ENCODE results near the gene ETHE1.

DNA sequence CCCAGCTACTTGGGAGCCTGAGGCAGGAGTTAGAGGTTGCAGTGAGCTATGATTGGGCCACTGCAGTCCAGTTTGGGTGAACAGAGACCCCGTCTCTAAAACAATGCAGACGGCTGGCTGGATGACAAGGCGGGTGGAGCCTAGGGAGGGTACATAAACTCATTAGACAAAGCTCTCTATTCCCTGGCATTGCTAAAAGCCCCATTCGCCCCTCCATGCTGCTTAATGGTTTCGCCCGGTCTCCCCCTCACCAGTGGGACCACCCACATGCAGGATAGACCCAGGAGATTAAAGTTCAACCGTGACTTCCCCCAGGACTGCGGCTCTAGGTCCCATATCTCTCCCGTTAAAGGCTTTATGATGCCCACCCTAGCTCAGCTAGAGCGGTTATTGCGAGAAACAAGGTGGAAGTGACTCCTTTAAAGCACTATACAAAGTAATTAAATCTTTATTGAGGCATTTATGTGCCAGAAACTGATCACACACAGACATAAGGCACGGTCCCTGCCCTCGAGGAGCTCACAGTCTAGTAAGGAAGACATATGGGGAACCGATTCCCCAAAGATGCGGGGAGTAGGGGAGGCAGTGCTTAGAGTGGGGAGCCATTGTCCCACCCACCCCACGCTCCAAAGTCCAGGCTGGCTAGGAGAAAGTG is 66.5 kb downstream of the ETHE1 start:
- TF ChIP-seq, protein P1, sequence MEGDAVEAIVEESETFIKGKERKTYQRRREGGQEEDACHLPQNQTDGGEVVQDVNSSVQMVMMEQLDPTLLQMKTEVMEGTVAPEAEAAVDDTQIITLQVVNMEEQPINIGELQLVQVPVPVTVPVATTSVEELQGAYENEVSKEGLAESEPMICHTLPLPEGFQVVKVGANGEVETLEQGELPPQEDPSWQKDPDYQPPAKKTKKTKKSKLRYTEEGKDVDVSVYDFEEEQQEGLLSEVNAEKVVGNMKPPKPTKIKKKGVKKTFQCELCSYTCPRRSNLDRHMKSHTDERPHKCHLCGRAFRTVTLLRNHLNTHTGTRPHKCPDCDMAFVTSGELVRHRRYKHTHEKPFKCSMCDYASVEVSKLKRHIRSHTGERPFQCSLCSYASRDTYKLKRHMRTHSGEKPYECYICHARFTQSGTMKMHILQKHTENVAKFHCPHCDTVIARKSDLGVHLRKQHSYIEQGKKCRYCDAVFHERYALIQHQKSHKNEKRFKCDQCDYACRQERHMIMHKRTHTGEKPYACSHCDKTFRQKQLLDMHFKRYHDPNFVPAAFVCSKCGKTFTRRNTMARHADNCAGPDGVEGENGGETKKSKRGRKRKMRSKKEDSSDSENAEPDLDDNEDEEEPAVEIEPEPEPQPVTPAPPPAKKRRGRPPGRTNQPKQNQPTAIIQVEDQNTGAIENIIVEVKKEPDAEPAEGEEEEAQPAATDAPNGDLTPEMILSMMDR (IDR thresholded peaks at IDR 0.05), result no peak
- no peak for TF ChIP-seq POLR2A (IDR thresholded peaks at IDR 0.05)
- TF ChIP-seq POLR2AphosphoS5 (IDR thresholded peaks at IDR 0.05), result no peak
- no peak for TF ChIP-seq EP300 (IDR thresholded peaks at IDR 0.05)
